ENCODE measurements around the gene IGFBP6. TPM values are rescaled to one million over a fixed set of nuclear protein-coding genes. Genes with fewer than 3 reads are reported as not detected.

The IGFBP6 gene
- total and polyA plus RNA-seq, 9 of the 15 experiments (the other 6 are each of a cell fraction or from before 2014, with no cell fraction given): 0.15 to 1.4 (median 0.54) TPM

GRCh38 chr12:53054112-53054878 is 43.2 kb upstream of the IGFBP6 start (continued):
- peak; percentile 36 to 49; a peak in 3 of 4 replicates for TF ChIP-seq MAZ (CRISPR knock-in tag; conservative IDR thresholded peaks at IDR 0.05 in 1 of 2, IDR thresholded peaks at IDR 0.05 in 1 of 2)
- TF ChIP-seq SP1 (CRISPR knock-in tag; IDR thresholded peaks at IDR 0.05): peak; percentile 89
- 0 out of 2 replicates have a peak, but pooled peaks have one; percentile 28 for TF ChIP-seq RUNX1 (IDR thresholded peaks at IDR 0.05; ENCODE audit: low read depth)
- peak; percentile 86 to 93 for TF ChIP-seq MNT (conservative IDR thresholded peaks at IDR 0.05)
- TF ChIP-seq CREBBP (IDR thresholded peaks at IDR 0.05; ENCODE audit: low read depth, low read length): no peak
- no peak for TF ChIP-seq EWSR1 (IDR thresholded peaks at IDR 0.05; ENCODE audit: borderline replicate concordance, low read depth, partially characterized antibody)
- TF ChIP-seq TAF1 (IDR thresholded peaks at IDR 0.05; ENCODE audit: control insufficient read depth, extremely low read depth, insufficient read depth, low read length, severe bottlenecking): peak; percentile 37
- peak in 1 of 2 experiments; percentile 43; a peak in 1 of 4 replicates for TF ChIP-seq NONO (IDR thresholded peaks at IDR 0.05; ENCODE audit: low read depth in 2 of 2, low read length in 1 of 2)
- 0 out of 2 replicates have a peak, but pooled peaks have one; percentile 47 for TF ChIP-seq MXI1 (IDR thresholded peaks at IDR 0.05; ENCODE audit: low read depth, low read length)
- TF ChIP-seq SREBF2 (CRISPR knock-in tag; IDR thresholded peaks at IDR 0.05): no peak
- peak; percentile 77 for TF ChIP-seq POLR2G (IDR thresholded peaks at IDR 0.05; ENCODE audit: low read depth, low read length)
- no peak for TF ChIP-seq ZNF695 (CRISPR knock-in tag; IDR thresholded peaks at IDR 0.05)
- TF ChIP-seq RB1 (IDR thresholded peaks at IDR 0.05; ENCODE audit: low read depth): peak; percentile 70; the same call in 1 of the 2 replicates
- peak; percentile 66 for TF ChIP-seq SUPT5H (IDR thresholded peaks at IDR 0.05)
- 0 out of 2 replicates have a peak, but pooled peaks have one; percentile 25 for TF ChIP-seq KLF13 (tag; IDR thresholded peaks at IDR 0.05; ENCODE audit: borderline replicate concordance, low read depth)
- TF ChIP-seq ATF1 (CRISPR knock-in tag; IDR thresholded peaks at IDR 0.05): no peak
- peak; percentile 90 for TF ChIP-seq ATF1 (tag; IDR thresholded peaks at IDR 0.05)
- TF ChIP-seq, protein P1, sequence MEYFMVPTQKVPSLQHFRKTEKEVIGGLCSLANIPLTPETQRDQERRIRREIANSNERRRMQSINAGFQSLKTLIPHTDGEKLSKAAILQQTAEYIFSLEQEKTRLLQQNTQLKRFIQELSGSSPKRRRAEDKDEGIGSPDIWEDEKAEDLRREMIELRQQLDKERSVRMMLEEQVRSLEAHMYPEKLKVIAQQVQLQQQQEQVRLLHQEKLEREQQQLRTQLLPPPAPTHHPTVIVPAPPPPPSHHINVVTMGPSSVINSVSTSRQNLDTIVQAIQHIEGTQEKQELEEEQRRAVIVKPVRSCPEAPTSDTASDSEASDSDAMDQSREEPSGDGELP (CRISPR knock-in tag; IDR thresholded peaks at IDR 0.05; ENCODE audit: borderline replicate concordance): peak; percentile 73; the same call in 1 of the 2 replicates
- no peak for TF ChIP-seq RBM15 (IDR thresholded peaks at IDR 0.05; ENCODE audit: insufficient read depth, low read length)
- TF ChIP-seq YY1 (IDR thresholded peaks at IDR 0.05; ENCODE audit: borderline replicate concordance in 1 of 3, control insufficient read depth in 1 of 3, extremely low read depth in 1 of 3, insufficient read depth in 3 of 3, insufficient read length in 1 of 3, insufficient replicate concordance in 2 of 3, low read depth in 1 of 3, low read length in 2 of 3): peak in 1 of 3 experiments; percentile 23
- no peak for TF ChIP-seq RNF219 (CRISPR knock-in tag; IDR thresholded peaks at IDR 0.05)
- TF ChIP-seq ZNF274 (IDR thresholded peaks at IDR 0.05; ENCODE audit: borderline replicate concordance, low read depth, low read length): no peak
